ENCODE measurements around the gene DUSP9.

Gene DUSP9

GRCh38 chrX:153637121-153638040, 9.6 kb upstream of the DUSP9 start:
- DNase-seq = no peak

GRCh38 chrX:153638041-153638371, 9.0 kb upstream of the DUSP9 start:
- DNase-seq = no peak

- DNase-seq = no peak
These were observed 8.4 kb upstream of the DUSP9 start for GRCh38 chrX:153638436-153639176.

DNA sequence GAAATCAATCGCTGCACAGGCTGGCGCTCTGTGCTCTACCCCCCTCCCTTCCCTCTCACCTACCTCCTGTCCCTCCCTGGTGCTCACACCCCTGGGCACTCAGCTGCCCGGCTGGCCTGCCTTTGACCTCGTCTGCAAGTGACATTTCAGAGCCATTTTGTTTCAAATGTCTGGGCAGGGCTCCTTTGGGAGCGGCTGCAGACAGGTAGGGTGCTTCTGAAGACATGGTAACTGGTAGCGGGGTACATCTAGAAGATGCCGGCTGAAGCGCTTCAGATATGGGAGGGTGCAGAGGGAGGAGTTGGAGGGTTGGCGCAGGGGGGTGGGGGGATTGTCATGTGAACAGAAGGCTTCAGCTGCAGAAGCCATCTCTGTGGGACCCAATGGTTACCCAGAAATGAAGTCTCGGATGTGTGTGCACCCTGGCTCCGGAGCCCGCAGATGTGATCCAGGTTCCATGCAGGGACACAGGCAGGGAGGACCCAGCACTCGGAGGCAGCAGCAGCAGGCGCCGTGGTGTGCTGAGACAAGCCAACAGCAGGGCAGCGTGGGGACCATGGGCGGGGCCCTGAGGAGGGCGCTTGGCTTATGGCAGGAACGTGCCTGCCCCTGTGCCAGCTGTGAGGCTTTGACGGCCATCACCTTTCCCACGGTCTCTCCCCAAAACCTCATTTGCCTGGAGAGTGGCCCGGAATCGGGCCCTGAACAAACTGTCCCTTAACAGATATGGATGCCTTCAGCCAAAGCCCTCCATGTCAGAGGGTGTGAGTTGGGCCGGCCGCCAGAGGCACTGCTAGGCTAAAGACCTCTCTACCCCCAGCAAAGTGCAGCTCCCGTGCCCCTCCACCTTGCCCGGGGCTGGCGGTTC, 7.6 kb upstream of the DUSP9 start:
- DNase-seq = no peak

- DNase-seq = no peak
These were observed 6.8 kb upstream of the DUSP9 start for GRCh38 chrX:153640045-153640686.

GRCh38 chrX:153640736-153641575, 6.0 kb upstream of the DUSP9 start:
- DNase-seq = no peak

- no peak for DNase-seq
These were observed 5.4 kb upstream of the DUSP9 start for GRCh38 chrX:153641627-153642026.

GRCh38 chrX:153642051-153642654, 4.8 kb upstream of the DUSP9 start:
- no peak for DNase-seq

- no peak for DNase-seq
These were observed 4.2 kb upstream of the DUSP9 start for GRCh38 chrX:153642655-153643430.

DNA sequence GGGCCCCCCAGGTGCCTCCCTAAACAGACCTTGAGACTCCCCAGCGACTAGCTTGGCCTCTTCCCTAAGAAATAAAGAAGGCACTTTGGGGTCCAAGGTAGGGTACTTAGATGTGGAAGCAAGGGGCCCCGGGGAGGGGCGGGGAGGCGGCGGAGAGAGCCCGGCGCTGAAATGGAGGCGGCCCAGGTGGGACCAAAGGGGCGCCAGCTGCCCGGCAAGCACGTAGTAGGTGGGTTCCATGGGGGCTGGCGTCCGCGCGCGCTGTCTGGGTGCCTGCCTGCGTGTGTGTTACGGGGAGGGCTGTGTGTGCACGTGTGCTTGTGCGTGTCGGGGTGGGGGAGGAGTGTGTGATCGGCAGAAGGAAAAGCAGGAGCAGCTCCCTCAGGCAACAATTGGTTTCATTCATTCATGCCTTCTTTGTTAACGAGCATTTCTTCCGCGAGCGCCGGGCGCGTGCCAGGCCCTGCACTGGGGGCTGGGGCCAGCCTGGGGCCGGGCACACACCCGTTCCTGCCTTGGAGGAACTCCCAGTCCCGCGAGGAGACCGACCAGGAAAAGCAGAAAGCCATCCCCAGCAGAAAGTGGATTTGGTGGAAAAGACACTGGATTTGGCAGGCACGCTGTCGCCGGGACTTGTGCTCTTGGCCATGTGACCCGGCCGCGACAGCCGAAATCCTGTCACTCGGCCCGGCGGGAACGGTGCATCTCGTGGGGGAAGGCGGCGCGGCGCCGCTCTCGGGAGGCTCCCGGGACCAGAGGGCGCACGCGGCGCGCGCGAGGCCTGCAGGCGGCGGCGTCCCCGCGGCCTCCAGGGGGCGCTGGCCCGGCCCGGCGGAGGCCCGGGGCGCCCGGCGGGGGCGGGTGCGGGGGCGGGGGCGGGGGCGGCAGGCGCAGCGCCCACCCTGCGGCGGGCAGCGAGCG, 3.3 kb upstream of the DUSP9 start:
- no peak for DNase-seq

DNA sequence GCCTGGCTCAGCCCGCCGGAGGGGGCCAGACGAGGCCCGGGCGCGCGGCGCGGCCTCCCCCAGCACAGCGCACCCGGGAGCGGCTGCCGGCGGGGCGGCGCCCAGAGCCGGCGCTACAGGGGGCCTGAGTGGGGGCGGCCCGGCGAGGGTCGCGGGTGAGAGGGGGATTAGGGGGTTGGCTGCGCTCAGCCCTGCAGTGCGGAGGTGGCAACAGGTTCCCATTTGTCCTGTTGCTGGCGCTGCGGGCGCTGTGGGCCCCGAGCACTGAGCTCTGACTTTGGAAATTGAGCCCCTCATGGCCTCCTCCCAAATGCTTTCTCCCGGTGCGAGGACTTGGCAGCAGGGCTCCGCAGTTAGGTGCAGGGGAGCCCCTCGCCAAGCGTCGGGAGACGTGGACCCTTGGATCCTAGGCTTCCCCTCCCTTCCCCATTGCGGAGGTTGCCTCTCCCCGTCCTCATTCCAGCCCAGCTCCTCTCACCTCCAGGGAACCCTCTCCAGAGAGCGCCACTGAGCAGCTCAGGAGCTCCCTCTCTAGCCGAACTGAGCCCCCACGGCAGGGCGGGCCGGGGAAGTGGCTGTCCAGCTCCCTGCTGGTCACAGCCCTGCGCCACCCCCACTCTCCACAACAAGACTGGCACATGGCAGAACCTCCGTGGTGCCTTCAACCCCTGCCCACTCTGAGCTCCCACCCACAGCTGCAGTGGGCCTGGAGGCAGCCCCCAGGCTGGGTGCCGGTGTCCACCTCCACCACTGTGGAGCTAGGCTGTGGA, 2.5 kb upstream of the DUSP9 start:
- no peak for DNase-seq

- no peak for DNase-seq
These were observed 1.9 kb upstream of the DUSP9 start for GRCh38 chrX:153645151-153645550.

DNA sequence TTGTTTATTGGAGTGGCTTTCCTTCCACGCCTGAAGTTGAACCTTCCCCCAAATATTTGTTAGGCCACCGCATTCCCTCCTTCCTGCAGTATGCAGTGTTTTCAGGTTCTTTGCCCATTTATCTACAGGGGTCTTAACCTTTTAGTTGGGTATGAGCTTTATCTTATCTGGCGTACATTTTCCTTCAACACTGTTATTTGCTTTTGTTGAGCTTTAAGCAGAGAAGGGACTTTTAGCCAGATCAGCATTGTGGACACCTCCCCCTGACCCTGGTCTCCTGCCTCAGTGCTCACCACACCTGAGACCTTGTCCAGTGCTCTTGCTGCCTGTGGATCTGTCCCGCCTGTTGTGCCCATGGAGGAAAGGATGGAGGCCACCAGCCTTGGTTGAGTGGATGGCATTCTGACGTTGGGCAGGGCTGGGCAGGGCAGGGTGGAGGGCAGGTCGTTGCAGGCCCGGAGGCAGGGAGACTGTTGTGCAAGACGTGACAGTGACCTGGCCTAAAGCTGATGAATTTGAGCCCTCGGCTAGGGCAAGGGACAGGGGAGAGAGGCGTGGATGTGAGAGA, 998 bp upstream of the DUSP9 start:
- no peak for DNase-seq

GRCh38 chrX:153647461-153648357, 706 bp downstream of the DUSP9 start:
- DNase-seq = no peak

- DNase-seq = no peak
These were observed 1.6 kb downstream of the DUSP9 start for GRCh38 chrX:153648358-153649177.
